ENCODE data around the gene PPM1N. TPM values are rescaled to one million over a fixed set of nuclear protein-coding genes. Genes with fewer than 3 reads are reported as not detected.

The PPM1N gene
- total and polyA plus RNA-seq, 2 of the 13 experiments (the other 11 are each of a cell fraction or from before 2014, with no cell fraction given), result 0.31 to 1.8 TPM

DNA sequence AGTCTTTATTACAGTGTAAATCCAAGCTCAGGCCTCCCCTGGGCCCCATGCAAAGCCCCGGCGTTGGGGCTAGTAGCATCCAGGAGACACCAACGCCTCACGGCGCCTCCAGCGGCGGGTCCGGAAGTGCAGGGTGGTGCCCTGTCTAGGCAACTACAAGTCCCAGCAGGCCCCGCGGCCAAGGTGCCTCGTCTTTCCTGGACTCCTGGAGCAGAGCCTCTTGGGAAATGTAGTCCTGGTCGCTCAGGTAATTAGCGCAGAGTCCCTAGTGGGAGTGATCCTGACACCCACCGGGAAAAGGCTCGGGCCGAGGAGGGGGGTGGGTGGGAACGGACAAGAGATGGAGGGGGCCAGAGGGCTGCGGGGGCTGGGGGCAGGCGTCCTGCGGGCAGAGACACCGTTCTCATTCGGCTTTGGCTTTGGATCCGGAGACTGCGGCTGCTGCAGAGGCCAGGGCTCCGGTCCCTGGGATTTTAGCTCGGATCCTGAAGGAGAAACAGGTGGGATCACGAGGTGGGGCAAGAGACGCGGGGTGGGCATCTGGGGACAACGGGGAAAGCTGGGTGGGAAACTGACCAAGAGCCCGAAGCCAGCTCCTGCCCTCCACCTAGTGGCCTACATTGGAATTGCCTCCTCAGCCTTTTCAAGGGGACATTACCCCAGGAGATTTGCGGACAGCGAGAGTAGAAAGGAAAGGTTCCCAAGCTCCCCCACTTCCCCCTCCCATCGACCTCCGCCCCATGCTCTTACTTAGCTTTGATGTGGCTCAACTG lies 12.8 kb upstream of the PPM1N start (continued):
- TF ChIP-seq, protein P1, sequence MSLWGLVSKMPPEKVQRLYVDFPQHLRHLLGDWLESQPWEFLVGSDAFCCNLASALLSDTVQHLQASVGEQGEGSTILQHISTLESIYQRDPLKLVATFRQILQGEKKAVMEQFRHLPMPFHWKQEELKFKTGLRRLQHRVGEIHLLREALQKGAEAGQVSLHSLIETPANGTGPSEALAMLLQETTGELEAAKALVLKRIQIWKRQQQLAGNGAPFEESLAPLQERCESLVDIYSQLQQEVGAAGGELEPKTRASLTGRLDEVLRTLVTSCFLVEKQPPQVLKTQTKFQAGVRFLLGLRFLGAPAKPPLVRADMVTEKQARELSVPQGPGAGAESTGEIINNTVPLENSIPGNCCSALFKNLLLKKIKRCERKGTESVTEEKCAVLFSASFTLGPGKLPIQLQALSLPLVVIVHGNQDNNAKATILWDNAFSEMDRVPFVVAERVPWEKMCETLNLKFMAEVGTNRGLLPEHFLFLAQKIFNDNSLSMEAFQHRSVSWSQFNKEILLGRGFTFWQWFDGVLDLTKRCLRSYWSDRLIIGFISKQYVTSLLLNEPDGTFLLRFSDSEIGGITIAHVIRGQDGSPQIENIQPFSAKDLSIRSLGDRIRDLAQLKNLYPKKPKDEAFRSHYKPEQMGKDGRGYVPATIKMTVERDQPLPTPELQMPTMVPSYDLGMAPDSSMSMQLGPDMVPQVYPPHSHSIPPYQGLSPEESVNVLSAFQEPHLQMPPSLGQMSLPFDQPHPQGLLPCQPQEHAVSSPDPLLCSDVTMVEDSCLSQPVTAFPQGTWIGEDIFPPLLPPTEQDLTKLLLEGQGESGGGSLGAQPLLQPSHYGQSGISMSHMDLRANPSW (CRISPR knock-in tag; IDR thresholded peaks at IDR 0.05; ENCODE audit: borderline replicate concordance), result 0 out of 2 replicates have a peak, but pooled peaks have one; percentile 86
- TF ChIP-seq GATAD2A (CRISPR knock-in tag; IDR thresholded peaks at IDR 0.05) (0 out of 2 replicates have a peak, but pooled peaks have one; percentile 14), RFX1 (IDR thresholded peaks at IDR 0.05) (no peak), STAG1 (CRISPR knock-in tag; IDR thresholded peaks at IDR 0.05) (peak; percentile 55), ATAD3A (CRISPR knock-in tag; IDR thresholded peaks at IDR 0.05) (no peak), ZNF614 (CRISPR knock-in tag; IDR thresholded peaks at IDR 0.05; ENCODE audit: borderline replicate concordance) (no peak), ZNF567 (CRISPR knock-in tag; IDR thresholded peaks at IDR 0.05; ENCODE audit: borderline replicate concordance) (peak; percentile 67; the same call in 1 of the 2 replicates), GABPB1 (CRISPR knock-in tag; IDR thresholded peaks at IDR 0.05) (peak; percentile 94), MAFK (conservative IDR thresholded peaks at IDR 0.05 in 1 of 2, IDR thresholded peaks at IDR 0.05 in 1 of 2; ENCODE audit: low read length in 2 of 2) (peak; percentile 79 to 89), AHR (CRISPR knock-in tag; IDR thresholded peaks at IDR 0.05) (no peak), PITX1 (CRISPR knock-in tag; IDR thresholded peaks at IDR 0.05) (0 out of 2 replicates have a peak, but pooled peaks have one; percentile 4)
- TF ChIP-seq, protein P2, sequence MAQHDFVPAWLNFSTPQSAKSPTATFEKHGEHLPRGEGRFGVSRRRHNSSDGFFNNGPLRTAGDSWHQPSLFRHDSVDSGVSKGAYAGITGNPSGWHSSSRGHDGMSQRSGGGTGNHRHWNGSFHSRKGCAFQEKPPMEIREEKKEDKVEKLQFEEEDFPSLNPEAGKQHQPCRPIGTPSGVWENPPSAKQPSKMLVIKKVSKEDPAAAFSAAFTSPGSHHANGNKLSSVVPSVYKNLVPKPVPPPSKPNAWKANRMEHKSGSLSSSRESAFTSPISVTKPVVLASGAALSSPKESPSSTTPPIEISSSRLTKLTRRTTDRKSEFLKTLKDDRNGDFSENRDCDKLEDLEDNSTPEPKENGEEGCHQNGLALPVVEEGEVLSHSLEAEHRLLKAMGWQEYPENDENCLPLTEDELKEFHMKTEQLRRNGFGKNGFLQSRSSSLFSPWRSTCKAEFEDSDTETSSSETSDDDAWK (CRISPR knock-in tag; IDR thresholded peaks at IDR 0.05), result no peak
- TF ChIP-seq, protein P3, sequence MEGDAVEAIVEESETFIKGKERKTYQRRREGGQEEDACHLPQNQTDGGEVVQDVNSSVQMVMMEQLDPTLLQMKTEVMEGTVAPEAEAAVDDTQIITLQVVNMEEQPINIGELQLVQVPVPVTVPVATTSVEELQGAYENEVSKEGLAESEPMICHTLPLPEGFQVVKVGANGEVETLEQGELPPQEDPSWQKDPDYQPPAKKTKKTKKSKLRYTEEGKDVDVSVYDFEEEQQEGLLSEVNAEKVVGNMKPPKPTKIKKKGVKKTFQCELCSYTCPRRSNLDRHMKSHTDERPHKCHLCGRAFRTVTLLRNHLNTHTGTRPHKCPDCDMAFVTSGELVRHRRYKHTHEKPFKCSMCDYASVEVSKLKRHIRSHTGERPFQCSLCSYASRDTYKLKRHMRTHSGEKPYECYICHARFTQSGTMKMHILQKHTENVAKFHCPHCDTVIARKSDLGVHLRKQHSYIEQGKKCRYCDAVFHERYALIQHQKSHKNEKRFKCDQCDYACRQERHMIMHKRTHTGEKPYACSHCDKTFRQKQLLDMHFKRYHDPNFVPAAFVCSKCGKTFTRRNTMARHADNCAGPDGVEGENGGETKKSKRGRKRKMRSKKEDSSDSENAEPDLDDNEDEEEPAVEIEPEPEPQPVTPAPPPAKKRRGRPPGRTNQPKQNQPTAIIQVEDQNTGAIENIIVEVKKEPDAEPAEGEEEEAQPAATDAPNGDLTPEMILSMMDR (CRISPR knock-in tag; IDR thresholded peaks at IDR 0.05), result peak; percentile 89
- TF ChIP-seq, protein P4, sequence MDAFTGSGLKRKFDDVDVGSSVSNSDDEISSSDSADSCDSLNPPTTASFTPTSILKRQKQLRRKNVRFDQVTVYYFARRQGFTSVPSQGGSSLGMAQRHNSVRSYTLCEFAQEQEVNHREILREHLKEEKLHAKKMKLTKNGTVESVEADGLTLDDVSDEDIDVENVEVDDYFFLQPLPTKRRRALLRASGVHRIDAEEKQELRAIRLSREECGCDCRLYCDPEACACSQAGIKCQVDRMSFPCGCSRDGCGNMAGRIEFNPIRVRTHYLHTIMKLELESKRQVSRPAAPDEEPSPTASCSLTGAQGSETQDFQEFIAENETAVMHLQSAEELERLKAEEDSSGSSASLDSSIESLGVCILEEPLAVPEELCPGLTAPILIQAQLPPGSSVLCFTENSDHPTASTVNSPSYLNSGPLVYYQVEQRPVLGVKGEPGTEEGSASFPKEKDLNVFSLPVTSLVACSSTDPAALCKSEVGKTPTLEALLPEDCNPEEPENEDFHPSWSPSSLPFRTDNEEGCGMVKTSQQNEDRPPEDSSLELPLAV (CRISPR knock-in tag; conservative IDR thresholded peaks at IDR 0.05; ENCODE audit: low read depth), result no peak
- TF ChIP-seq, protein P5, sequence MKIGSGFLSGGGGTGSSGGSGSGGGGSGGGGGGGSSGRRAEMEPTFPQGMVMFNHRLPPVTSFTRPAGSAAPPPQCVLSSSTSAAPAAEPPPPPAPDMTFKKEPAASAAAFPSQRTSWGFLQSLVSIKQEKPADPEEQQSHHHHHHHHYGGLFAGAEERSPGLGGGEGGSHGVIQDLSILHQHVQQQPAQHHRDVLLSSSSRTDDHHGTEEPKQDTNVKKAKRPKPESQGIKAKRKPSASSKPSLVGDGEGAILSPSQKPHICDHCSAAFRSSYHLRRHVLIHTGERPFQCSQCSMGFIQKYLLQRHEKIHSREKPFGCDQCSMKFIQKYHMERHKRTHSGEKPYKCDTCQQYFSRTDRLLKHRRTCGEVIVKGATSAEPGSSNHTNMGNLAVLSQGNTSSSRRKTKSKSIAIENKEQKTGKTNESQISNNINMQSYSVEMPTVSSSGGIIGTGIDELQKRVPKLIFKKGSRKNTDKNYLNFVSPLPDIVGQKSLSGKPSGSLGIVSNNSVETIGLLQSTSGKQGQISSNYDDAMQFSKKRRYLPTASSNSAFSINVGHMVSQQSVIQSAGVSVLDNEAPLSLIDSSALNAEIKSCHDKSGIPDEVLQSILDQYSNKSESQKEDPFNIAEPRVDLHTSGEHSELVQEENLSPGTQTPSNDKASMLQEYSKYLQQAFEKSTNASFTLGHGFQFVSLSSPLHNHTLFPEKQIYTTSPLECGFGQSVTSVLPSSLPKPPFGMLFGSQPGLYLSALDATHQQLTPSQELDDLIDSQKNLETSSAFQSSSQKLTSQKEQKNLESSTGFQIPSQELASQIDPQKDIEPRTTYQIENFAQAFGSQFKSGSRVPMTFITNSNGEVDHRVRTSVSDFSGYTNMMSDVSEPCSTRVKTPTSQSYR (CRISPR knock-in tag; IDR thresholded peaks at IDR 0.05; ENCODE audit: borderline replicate concordance), result no peak
- TF ChIP-seq, protein P6, sequence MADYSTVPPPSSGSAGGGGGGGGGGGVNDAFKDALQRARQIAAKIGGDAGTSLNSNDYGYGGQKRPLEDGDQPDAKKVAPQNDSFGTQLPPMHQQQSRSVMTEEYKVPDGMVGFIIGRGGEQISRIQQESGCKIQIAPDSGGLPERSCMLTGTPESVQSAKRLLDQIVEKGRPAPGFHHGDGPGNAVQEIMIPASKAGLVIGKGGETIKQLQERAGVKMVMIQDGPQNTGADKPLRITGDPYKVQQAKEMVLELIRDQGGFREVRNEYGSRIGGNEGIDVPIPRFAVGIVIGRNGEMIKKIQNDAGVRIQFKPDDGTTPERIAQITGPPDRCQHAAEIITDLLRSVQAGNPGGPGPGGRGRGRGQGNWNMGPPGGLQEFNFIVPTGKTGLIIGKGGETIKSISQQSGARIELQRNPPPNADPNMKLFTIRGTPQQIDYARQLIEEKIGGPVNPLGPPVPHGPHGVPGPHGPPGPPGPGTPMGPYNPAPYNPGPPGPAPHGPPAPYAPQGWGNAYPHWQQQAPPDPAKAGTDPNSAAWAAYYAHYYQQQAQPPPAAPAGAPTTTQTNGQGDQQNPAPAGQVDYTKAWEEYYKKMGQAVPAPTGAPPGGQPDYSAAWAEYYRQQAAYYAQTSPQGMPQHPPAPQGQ (CRISPR knock-in tag; IDR thresholded peaks at IDR 0.05; ENCODE audit: borderline replicate concordance), result no peak
